Hypothalamus (tissue), 51 donors: ENCODE results near the gene CARD18.
"Not testable (repeated sequence)": the region's sequence is repeated elsewhere in the genome, so short reads cannot be mapped to it uniquely, and the experiment has no call there.

ENCODE experiments used
- DNase-seq, 51 donors: peaks; one replicate each; lab custom pipeline; 2025; lab: John Stamatoyannopoulos, UW

The CARD18 gene

GRCh38 chr11:105135883-105136282 lies 3.7 kb downstream of the CARD18 start:
- no peak for DNase-seq

GRCh38 chr11:105132716-105133511 lies 6.7 kb downstream of the CARD18 start:
- no peak for DNase-seq

- no peak for DNase-seq
Observed at GRCh38 chr11:105130189-105130813, 9.3 kb downstream of the CARD18 start.

- no peak for DNase-seq
Observed at GRCh38 chr11:105124756-105125155, 14.8 kb downstream of the CARD18 start.

GRCh38 chr11:105111145-105111944 lies 28.2 kb downstream of the CARD18 start:
- DNase-seq = no peak

GRCh38 chr11:105110688-105111030 lies 28.9 kb downstream of the CARD18 start:
- no peak for DNase-seq

GRCh38 chr11:105109855-105110687 lies 29.5 kb downstream of the CARD18 start:
- no peak for DNase-seq

GRCh38 chr11:105109321-105109720 lies 30.2 kb downstream of the CARD18 start:
- no peak for DNase-seq

GRCh38 chr11:105108247-105108646 lies 31.3 kb downstream of the CARD18 start:
- no peak for DNase-seq

GRCh38 chr11:105107226-105107825 lies 32.2 kb downstream of the CARD18 start:
- DNase-seq = not testable (repeated sequence)

- no peak for DNase-seq
Observed at GRCh38 chr11:105106140-105106539, 33.4 kb downstream of the CARD18 start.

- DNase-seq = no peak
Observed at GRCh38 chr11:105104292-105104691, 35.3 kb downstream of the CARD18 start.

GRCh38 chr11:105103336-105103735 lies 36.2 kb downstream of the CARD18 start:
- no peak for DNase-seq

GRCh38 chr11:105102079-105102581 lies 37.4 kb downstream of the CARD18 start:
- DNase-seq = not testable (repeated sequence)

GRCh38 chr11:105100981-105101630 lies 38.5 kb downstream of the CARD18 start:
- DNase-seq = no peak

- no peak for DNase-seq
Observed at GRCh38 chr11:105100206-105100605, 39.4 kb downstream of the CARD18 start.

- DNase-seq = not testable (repeated sequence)
Observed at GRCh38 chr11:105099594-105099993, 40.0 kb downstream of the CARD18 start.

- DNase-seq = no peak
Observed at GRCh38 chr11:105092256-105093239, 47.0 kb downstream of the CARD18 start.
